ENCODE data around the gene ALPG.

GRCh38 chr2:232368311-232368731 is 38.3 kb upstream of the ALPG start:
- TF ChIP-seq EZH2phosphoT487 (IDR thresholded peaks at IDR 0.05; ENCODE audit: insufficient read depth, low read depth) (no peak), EZH2 (IDR thresholded peaks at IDR 0.05; ENCODE audit: insufficient read depth, poor library complexity, severe bottlenecking) (no peak)

Data from GM23248 (cell line).